T-helper 1 cell (primary cell): ENCODE results near the gene STEAP1B.

Source experiments
- DNase-seq, 5 donors: peaks; one replicate each; pipeline ENCODE4 v3.0.0-alpha.2; 2012 to 2020

Gene STEAP1B

DNA sequence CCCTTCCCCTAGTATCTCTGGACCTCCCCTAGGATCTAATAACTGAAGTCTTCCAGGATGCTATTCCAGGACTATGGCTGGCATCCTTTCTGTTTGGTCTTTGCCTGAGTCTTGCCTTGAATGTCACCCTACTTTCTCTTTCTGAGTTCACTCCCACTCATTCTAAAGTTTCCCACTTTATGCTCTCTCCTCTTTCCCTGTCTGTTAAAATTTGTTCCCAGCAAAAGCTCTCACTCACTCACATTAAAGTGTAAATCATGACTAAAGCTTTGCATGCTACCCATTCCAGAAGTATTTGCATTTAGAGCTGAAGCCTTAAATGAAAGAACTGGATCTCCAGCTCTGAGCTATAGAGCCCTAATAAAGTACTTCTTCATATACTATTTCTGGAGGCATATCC, 100.9 kb downstream of the STEAP1B start:
- DNase-seq: no peak

DNA sequence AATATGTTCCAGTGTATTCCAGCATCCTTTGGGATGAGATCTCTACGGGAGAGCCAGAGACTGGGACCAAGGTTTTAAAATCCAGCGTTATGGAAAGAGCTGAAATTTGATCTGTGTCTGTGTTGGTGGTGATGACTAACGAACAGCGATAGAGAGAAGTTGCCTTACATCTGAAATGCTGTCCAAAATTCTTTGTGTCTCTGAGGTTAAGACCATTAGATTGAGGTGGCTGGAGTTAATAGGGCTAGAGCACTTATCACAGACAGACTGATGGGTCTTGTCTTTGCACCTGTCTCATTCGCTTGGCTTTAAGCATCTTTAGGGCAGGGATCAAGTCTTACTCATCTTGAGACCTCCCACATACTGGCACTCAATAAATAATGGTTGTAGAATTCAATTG, 102.0 kb downstream of the STEAP1B start:
- DNase-seq: no peak

DNA sequence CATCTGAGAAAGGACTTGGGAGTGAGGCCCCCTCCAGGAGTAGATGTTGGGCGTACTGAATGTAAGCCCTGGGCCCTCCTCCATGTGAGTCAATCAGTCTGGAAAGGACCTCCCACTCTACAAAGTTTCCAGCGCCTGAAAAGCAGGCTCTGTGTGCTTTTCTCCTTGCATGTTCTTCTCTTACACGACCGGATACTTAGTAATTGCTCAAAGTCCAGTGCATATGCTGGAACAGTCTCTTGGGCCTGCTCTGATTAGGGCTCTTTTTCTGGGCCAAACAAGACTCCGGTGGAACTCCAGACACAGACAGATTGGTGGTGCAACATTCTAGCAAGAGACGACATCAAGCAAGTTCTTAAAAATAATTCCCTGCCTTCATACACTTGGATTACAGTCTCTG, 104.8 kb downstream of the STEAP1B start:
- no peak for DNase-seq

DNA sequence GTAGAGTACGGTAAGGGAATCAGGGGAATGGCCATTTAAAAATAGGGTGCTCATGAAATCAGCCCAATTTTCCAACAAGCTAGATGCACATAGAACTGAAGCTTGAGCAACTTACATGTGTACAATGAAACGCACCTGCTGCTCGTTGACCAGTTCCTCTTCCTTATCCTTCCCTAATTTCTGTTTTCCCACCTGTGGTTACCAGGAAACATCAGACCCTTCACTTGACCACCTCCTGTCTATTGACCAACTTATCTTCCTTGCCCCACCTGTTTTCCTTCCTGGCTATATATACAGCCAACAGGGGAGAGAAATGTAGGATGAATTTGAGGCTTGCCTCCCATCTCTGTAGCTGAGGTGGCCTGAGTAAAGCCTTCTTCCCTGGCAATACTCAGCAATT, 105.2 kb downstream of the STEAP1B start:
- no peak for DNase-seq

- no peak for DNase-seq
Observed at GRCh38 chr7:22393913-22394729, 105.9 kb downstream of the STEAP1B start.

DNA sequence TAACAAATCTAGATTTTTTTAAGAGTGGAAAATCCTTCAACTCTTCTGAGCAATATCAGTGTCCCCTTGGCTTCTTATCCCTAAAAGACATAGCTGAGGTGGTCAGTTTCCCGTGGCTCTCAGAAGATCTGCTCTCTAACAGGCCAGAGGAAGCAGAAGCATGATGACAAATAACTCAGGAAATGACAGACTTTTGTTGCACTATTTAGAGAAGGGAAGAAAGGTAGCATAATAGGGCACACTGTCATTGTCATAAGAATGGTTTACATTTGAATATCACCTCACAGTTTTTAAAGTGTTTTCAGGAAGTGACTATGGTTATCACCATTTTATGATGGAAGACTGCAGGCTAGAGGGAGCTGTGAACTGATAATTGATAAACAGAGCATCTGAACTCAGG, 109.5 kb downstream of the STEAP1B start:
- no peak for DNase-seq

GRCh38 chr7:22389892-22390291, 110.1 kb downstream of the STEAP1B start:
- no peak for DNase-seq

- no peak for DNase-seq
Observed at GRCh38 chr7:22387583-22387982, 112.4 kb downstream of the STEAP1B start.

GRCh38 chr7:22386865-22387264, 113.1 kb downstream of the STEAP1B start:
- DNase-seq: no peak

DNA sequence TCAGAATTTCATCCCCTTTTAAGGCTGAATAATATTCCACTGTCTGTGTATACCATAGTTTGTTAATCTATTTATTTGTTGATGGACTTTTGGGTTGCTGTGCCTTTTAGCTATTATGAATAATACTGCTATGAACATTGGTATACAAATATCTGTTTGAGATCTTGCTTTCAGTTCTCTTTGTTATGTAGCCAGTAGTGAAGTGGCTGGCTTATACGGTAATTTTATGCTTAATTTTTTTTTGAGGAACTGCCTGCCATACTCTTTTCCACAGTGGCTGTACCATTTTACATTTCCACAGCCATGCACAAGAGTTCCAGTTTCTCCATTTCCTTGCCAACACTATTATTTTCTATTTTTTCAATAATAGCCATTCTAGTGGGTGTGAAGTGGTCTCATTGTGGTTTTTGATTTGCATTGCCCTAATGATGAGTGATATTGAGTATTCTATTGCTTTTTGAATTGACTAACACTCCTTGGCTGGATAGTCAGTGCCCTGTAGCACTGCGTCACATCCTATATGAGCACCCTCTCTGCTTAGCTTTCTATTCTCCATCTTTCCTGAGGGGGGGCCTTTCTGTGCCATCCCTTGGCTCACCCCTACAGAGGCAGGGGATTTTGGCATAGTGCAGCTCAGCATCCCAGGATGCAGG, 113.7 kb downstream of the STEAP1B start:
- DNase-seq: no peak

DNA sequence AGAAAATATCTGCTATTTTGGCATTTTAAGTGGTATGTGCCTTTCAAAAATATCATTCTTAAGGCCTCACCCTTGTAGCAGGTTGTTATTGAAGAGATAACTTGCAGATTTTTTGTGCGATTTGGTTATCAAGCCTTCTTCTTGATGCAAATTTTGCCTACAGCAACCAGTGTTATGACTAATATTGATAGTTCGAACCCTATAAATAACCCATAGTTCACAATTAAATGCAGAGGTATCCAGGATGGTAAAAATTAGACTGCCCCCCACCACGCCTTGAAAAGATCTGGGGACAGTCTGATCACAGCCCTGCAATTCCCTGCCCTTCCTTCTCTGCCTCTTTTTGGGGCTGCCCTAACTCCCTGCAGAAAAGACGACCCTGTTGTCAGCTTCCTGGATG, 114.7 kb downstream of the STEAP1B start:
- DNase-seq: no peak

DNA sequence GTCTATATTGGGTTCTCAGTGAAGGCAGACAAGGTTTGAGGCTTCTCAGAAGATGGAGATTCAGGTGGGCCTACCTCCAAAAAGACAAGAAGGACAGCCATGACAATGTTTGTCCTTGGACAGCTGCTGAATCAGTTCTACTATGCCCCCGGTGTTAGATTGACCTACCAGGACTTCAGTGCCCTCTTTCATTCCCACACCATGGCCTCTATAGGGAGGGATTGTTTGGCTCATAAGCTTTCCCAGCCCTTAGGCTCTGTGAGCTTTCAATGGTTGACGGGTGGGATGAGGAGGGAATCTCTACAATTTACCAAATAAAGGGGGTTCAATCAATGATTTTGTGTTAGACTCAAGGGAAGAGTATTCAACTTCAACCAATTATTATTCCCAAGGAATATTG, 119.7 kb downstream of the STEAP1B start:
- DNase-seq: no peak

DNA sequence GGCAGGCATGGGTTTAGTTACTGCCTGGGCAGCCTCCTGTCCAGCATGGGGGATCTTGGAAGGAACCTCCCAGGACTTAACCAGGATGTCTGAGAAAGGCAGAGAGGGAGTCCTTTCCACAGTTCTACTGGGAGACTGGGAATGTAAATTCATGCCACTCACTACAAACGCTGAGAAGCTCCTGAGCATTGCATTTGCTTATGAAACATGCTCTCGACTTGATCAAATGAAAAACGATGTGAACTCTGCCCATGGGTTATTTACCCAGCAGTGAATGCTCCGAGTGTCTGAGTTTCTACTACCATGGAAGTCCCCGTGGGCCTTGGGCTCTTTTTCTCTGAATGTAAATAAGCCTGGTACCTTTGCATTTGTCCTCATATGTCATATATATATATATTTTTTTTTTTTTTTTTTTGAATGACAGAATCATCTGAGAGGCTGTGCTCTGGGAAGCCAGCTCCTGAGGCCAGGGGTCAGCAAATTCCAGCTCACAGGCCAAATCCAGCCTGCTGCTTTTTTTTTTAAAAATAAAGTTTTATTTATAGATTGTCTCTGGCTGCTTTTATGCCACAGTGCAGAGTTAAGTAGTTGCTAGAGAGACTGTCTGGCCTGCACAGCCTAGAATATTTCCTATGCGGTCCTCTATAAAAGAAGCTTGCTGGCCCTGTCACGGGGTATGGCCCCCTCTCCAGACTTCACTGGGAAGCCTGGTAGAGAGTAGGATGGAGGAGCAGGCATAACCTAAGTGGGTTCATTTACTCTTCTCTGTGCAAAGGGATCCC, 121.6 kb downstream of the STEAP1B start:
- DNase-seq: no peak

DNA sequence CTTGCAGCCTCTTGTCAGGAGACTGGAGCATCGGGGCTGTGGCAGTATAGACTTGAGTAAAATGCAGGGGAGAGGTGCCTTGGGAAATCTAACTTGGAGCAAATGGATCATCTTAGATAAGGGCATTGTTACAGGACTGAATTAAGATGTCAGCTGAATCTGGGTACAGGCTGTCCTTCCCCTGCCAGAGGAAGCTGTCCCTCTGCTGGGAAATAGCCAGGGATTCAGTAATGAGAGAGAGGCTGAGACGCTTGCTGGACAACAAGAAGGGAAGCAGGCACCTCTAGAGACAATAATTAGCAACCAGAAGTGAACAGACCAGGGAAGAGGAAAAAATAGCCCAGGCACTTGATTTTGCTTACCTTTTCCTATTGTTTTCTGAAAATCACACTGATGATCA, 122.3 kb downstream of the STEAP1B start:
- no peak for DNase-seq

- DNase-seq: no peak
Observed at GRCh38 chr7:22375359-22376048, 124.5 kb downstream of the STEAP1B start.

GRCh38 chr7:22373911-22374310, 126.1 kb downstream of the STEAP1B start:
- no peak for DNase-seq

- no peak for DNase-seq
Observed at GRCh38 chr7:22373388-22373787, 126.6 kb downstream of the STEAP1B start.

DNA sequence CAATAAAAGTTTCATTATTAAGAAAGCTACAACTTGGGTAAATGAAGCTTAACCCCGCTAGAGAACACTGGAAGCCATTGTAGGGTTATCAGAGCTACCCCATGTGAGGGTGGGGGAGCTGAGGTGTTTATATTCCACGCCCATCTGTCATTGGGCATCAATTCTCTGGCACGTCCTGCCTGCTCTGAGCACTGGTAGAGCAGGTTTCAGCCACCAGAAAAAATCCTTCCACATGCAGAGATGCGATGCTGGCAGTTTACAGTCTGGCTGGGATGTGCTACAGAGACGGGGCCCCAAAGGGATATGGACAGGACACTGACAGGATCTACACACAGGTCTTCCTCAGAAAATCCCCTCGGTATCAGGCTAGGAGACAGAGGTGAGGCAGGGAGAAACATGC, 127.1 kb downstream of the STEAP1B start:
- DNase-seq: no peak

DNA sequence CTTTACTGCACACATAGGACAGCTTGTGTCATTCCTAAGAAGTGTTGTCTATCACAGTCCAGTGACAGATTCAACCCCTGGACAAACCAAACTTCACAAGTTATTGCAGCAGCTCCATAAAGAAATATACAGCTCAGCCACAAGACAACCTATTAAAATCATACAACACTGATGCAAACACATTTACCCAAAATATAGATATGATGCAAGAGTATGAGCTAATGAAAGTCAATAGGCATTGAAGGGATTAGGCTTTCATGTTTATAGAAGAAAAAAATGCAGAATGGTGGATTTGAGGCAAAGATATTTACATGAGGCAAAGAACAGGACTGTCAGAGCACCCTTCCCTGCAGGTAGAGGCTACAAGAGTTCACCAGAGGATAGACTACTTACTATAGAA, 128.1 kb downstream of the STEAP1B start:
- no peak for DNase-seq
